H9 (cell line): ENCODE results near the gene CSF2. TPM values are rescaled to one million over a fixed set of nuclear protein-coding genes. Genes with fewer than 3 reads are reported as not detected.

Source experiments
- DNase-seq: peaks from one replicate; pipeline ENCODE4 v3.0.0-alpha.2; 2017
- H2AFZ ChIP-seq: one replicate; pipeline ENCODE4 v1.6.1; 2013; ENCODE audit warnings: mild to moderate bottlenecking, low read length, control low read depth, moderate library complexity
- H2AK5ac ChIP-seq: 2 replicates; pipeline ENCODE4 v1.6.1; 2013; ENCODE audit warnings: low read length, control low read depth, mixed read lengths; ENCODE audit not compliant: insufficient read length
- H2BK120ac ChIP-seq: one replicate; pipeline ENCODE4 v1.6.1; 2013; ENCODE audit warnings: low read depth, mild to moderate bottlenecking, low read length, control low read depth, inconsistent platforms; ENCODE audit not compliant: poor library complexity, severe bottlenecking
- H2BK12ac ChIP-seq: 2 replicates; pipeline ENCODE4 v1.6.1; 2013; ENCODE audit warnings: low read length, control low read depth, mixed read lengths, low read depth; ENCODE audit not compliant: insufficient read length
- H2BK15ac ChIP-seq: 2 replicates; pipeline ENCODE4 v1.6.1; 2013; ENCODE audit warnings: low read depth, low read length, control low read depth
- H2BK20ac ChIP-seq: one replicate; pipeline ENCODE4 v1.6.1; 2013; ENCODE audit warnings: low read depth, mild to moderate bottlenecking, low read length, control low read depth, inconsistent platforms; ENCODE audit not compliant: poor library complexity, severe bottlenecking
- H2BK5ac ChIP-seq: 2 replicates; pipeline ENCODE4 v1.6.1; 2013; ENCODE audit warnings: low read length, control low read depth, mixed read lengths; ENCODE audit not compliant: insufficient read length
- H3K14ac ChIP-seq: 2 replicates; pipeline ENCODE4 v1.6.1; 2013; ENCODE audit warnings: low read length, control low read depth; ENCODE audit not compliant: insufficient read depth
- H3K18ac ChIP-seq: 2 replicates; pipeline ENCODE4 v1.6.1; 2013; ENCODE audit warnings: low read depth, mild to moderate bottlenecking, mixed read lengths, low read length, control low read depth; ENCODE audit not compliant: insufficient read length
- H3K23ac ChIP-seq: 2 replicates; pipeline ENCODE4 v1.6.1; 2013; ENCODE audit warnings: low read length, control low read depth, mixed read lengths, low read depth; ENCODE audit not compliant: insufficient read length
- H3K23me2 ChIP-seq: 2 replicates; pipeline ENCODE4 v1.6.1; 2013; ENCODE audit warnings: low read depth, mild to moderate bottlenecking, mixed read lengths, low read length, control low read depth; ENCODE audit not compliant: insufficient read length, poor library complexity, severe bottlenecking
- H3K27ac ChIP-seq: 2 replicates; pipeline ENCODE4 v1.5.1; 2013; ENCODE audit warnings: low read length, control low read depth, mixed read lengths, low read depth; ENCODE audit not compliant: insufficient read length
- H3K27me3 ChIP-seq: 2 replicates; pipeline ENCODE4 v1.6.1; 2013; ENCODE audit warnings: low read length, control low read depth, inconsistent platforms; ENCODE audit not compliant: insufficient read depth
- H3K4ac ChIP-seq: 2 replicates; pipeline ENCODE4 v1.6.1; 2013; ENCODE audit warnings: low read depth, mild to moderate bottlenecking, control low read depth, inconsistent platforms, low read length, moderate library complexity
- H3K4me1 ChIP-seq: 2 replicates; pipeline ENCODE4 v1.6.1; 2013; ENCODE audit warnings: low read length, control low read depth, inconsistent platforms; ENCODE audit not compliant: insufficient read depth
- H3K4me2 ChIP-seq: 2 replicates; pipeline ENCODE4 v1.6.1; 2013; ENCODE audit warnings: low read length, control low read depth, mixed read lengths; ENCODE audit not compliant: insufficient read length, insufficient read depth
- H3K56ac ChIP-seq: 2 replicates; pipeline ENCODE4 v1.6.1; 2013; ENCODE audit warnings: low read depth, mild to moderate bottlenecking, mixed read lengths, low read length, control low read depth; ENCODE audit not compliant: insufficient read length
- H3K79me1 ChIP-seq: 2 replicates; pipeline ENCODE4 v1.6.1; 2013; ENCODE audit warnings: low read depth, mild to moderate bottlenecking, moderate library complexity, low read length, control low read depth, inconsistent platforms; ENCODE audit not compliant: insufficient read depth, poor library complexity, severe bottlenecking
- H3K79me2 ChIP-seq: 2 replicates; pipeline ENCODE4 v1.6.1; 2013; ENCODE audit warnings: low read length, control low read depth, inconsistent platforms; ENCODE audit not compliant: insufficient read depth
- H3K9ac ChIP-seq: 2 replicates; pipeline ENCODE4 v1.6.1; 2013; ENCODE audit warnings: low read length, control low read depth, mixed read lengths; ENCODE audit not compliant: insufficient read length; ENCODE audit errors: extremely low read depth
- H3K9me3 ChIP-seq: one replicate; pipeline ENCODE4 v1.6.1; 2013; ENCODE audit warnings: low read depth, low read length, inconsistent platforms; ENCODE audit not compliant: control insufficient read depth
- H3T11ph ChIP-seq: one replicate; pipeline ENCODE4 v1.6.1; 2013; ENCODE audit warnings: mild to moderate bottlenecking, low read length, control low read depth, inconsistent platforms
- H4K20me1 ChIP-seq: one replicate; pipeline ENCODE4 v1.6.1; 2013; ENCODE audit not compliant: control insufficient read depth, insufficient read length, insufficient read depth
- H4K5ac ChIP-seq: 2 replicates; pipeline ENCODE4 v1.6.1; 2013; ENCODE audit warnings: low read depth, mild to moderate bottlenecking, mixed read lengths, low read length, control low read depth; ENCODE audit not compliant: insufficient read length
- H4K8ac ChIP-seq: replicated peaks from 2 replicates; pipeline ENCODE4 v1.6.1; 2013; ENCODE audit warnings: low read length, control low read depth, mixed read lengths, low read depth; ENCODE audit not compliant: insufficient read length
- H4K91ac ChIP-seq: 2 replicates; pipeline ENCODE4 v1.6.1; 2013; ENCODE audit warnings: low read depth, mild to moderate bottlenecking, moderate library complexity, mixed read lengths, low read length, control low read depth; ENCODE audit not compliant: insufficient read length
- H3K27ac Mint-ChIP-seq, 3 experiments: 2 replicates in 2 of 3; 3 replicates in 1 of 3; pipeline ENCODE4 v1.8.0; 2020 to 2021; ENCODE audit warnings: mixed read lengths in 3 of 3, mild to moderate bottlenecking in 1 of 3, moderate library complexity in 1 of 3
- H3K27me3 Mint-ChIP-seq: 2 replicates; pipeline ENCODE4 v1.8.0; 2021; ENCODE audit warnings: low read depth, mild to moderate bottlenecking, moderate library complexity, mixed read lengths
- H3K36me3 Mint-ChIP-seq, 3 experiments: 2 replicates in 2 of 3; 3 replicates in 1 of 3; pipeline ENCODE4 v1.8.0; 2020 to 2021; ENCODE audit warnings: low read depth in 3 of 3, mixed read lengths in 3 of 3; ENCODE audit not compliant: insufficient read depth in 1 of 3
- H3K4me1 Mint-ChIP-seq, 2 experiments: 2 replicates each; pipeline ENCODE4 v1.8.0; 2020; ENCODE audit warnings: mixed read lengths in 2 of 2
- H3K4me3 Mint-ChIP-seq, 2 experiments: 2 replicates in 1 of 2; 3 replicates in 1 of 2; pipeline ENCODE4 v1.8.0; 2020 to 2021; ENCODE audit warnings: mild to moderate bottlenecking in 2 of 2, mixed read lengths in 2 of 2, moderate library complexity in 1 of 2
- H3K9me3 Mint-ChIP-seq, 2 experiments: 2 replicates in 1 of 2; 3 replicates in 1 of 2; pipeline ENCODE4 v1.8.0; 2020; ENCODE audit warnings: mild to moderate bottlenecking in 2 of 2, mixed read lengths in 2 of 2, moderate library complexity in 1 of 2
- WGBS: extraction: QIAGEN DNeasy Blood & Tissue Kit; methylation state at CpG from one replicate; pipeline ENCODE4 v1.1.7; 2013; ENCODE audit warnings: missing lambda C conversion rate, low lambda C conversion rate, mixed read lengths; ENCODE audit not compliant: insufficient read length; ENCODE audit errors: extremely low coverage; 5-methylcytosine and 5-hydroxymethylcytosine counted together
- total RNA-seq: library from RNA; stranded (reverse); gene quantifications from 2 replicates; pipeline ENCODE4 v1.2.1, GENCODE V29; 2021
- TF ChIP-seq, protein P1 (sequence below): fragments of 200-600 bp; sonication (generic); conservative IDR thresholded peaks from 3 replicates; pipeline ENCODE4 v1.8.0; 2021; ENCODE audit warnings: antibody characterized with exemption, mild to moderate bottlenecking

CSF2 gene
- total RNA-seq, 1 experiment from 2014 or later: not detected

DNA sequence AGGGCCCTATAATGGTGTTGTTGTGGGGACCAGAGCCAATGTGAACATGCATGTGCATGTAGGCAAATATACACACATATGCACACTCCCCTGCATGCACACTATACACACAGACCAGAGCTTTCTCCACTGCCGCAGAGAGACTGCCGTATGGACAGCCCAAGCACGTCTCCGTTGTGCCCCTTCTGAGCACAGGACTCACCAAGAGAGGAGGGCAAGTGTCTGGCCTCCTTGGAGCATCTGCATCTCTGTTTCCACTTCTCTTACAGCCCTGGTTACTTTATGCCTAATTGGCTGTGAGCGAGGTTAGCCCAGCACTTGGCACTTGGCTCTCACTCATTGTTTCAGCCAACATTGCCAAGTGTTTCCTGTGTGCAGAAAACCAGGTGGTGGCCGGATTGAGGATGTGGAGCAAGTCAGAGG is 30.4 kb downstream of the CSF2 start:
- Histone ChIP-seq H3K4me2 (no peak overlapping the region), H3K79me1 (no peaks in the 10 kb centered on the region), H3K23ac (no peak overlapping the region), H3K56ac (no peak overlapping the region), H4K91ac (no peak overlapping the region), H3K4ac (no peak overlapping the region), H3K9me3 (no peaks in the 10 kb centered on the region), H4K5ac (no peak overlapping the region), H3K4me1 (no peaks in the 10 kb centered on the region), H2AK5ac (no peak overlapping the region), H3K14ac (no peak overlapping the region), H2BK5ac (no peak overlapping the region), H4K20me1 (no peaks in the 10 kb centered on the region), H3K27ac (no peak overlapping the region), H2BK15ac (no peak overlapping the region), H2BK120ac (no peak overlapping the region), H2BK12ac (no peak overlapping the region), H3K23me2 (no peaks in the 10 kb centered on the region), H3K27me3 (no peaks in the 10 kb centered on the region), H3K9ac (no peak overlapping the region), H3T11ph (no peak overlapping the region), H3K79me2 (no peaks in the 10 kb centered on the region), H4K8ac (no peak overlapping the region), H3K18ac (no peak overlapping the region), H2BK20ac (no peak overlapping the region), H2AFZ (no peak overlapping the region)
- no peak for DNase-seq
- no peaks in the 10 kb centered on the region for H3K36me3 Mint-ChIP-seq
- H3K9me3 Mint-ChIP-seq: peaks cover 0 to 2% of the 10 kb centered on the region in 2 experiments; a peak in 1 of 5 replicates
- TF ChIP-seq, protein P1, sequence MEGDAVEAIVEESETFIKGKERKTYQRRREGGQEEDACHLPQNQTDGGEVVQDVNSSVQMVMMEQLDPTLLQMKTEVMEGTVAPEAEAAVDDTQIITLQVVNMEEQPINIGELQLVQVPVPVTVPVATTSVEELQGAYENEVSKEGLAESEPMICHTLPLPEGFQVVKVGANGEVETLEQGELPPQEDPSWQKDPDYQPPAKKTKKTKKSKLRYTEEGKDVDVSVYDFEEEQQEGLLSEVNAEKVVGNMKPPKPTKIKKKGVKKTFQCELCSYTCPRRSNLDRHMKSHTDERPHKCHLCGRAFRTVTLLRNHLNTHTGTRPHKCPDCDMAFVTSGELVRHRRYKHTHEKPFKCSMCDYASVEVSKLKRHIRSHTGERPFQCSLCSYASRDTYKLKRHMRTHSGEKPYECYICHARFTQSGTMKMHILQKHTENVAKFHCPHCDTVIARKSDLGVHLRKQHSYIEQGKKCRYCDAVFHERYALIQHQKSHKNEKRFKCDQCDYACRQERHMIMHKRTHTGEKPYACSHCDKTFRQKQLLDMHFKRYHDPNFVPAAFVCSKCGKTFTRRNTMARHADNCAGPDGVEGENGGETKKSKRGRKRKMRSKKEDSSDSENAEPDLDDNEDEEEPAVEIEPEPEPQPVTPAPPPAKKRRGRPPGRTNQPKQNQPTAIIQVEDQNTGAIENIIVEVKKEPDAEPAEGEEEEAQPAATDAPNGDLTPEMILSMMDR: no peak
- H3K4me3 Mint-ChIP-seq: no peak overlapping the region
- H3K27ac Mint-ChIP-seq: no peak overlapping the region; a peak in 2 of 7 replicates
- no CpG with 5 or more reads among the region's 6 CpGs for WGBS
- no peaks in the 10 kb centered on the region; the same call in 1 of the 2 replicates for H3K27me3 Mint-ChIP-seq
- no peaks in the 10 kb centered on the region for H3K4me1 Mint-ChIP-seq
